Stimulated activated CD4-positive, alpha-beta T cell treated with anti-CD3 and anti-CD28 coated beads, Interleukin-4, amount 100 ng/mL, for 48 hours (primary cell): ENCODE measurements around the gene EGLN1.
"Not testable (repeated sequence)": the region's sequence is repeated elsewhere in the genome, so short reads cannot be mapped to it uniquely, and the experiment has no call there.

Experiments used
- DNase-seq, 2 donors: peaks; one replicate each; pipeline ENCODE4 v3.0.0-alpha.2; 2020; ENCODE audit warnings: low read depth in 2 of 2

EGLN1 gene

GRCh38 chr1:231421971-231422797 is at the start of gene EGLN1:
Gene EGLN1, minus strand, starts transcription at chr1:231422287. Its CDS starts 399 bp downstream, at chr1:231421888.
- peak; percentile 68 to 80 for DNase-seq

GRCh38 chr1:231471500-231471899 is 49.4 kb upstream of the EGLN1 start:
- not testable (repeated sequence) for DNase-seq

GRCh38 chr1:231471027-231471426 is 48.9 kb upstream of the EGLN1 start:
- not testable (repeated sequence) for DNase-seq

GRCh38 chr1:231467986-231468385 is 45.9 kb upstream of the EGLN1 start:
- no peak for DNase-seq

GRCh38 chr1:231465051-231465450 is 43.0 kb upstream of the EGLN1 start:
- DNase-seq = no peak

GRCh38 chr1:231463541-231463940 is 41.5 kb upstream of the EGLN1 start:
- no peak for DNase-seq

GRCh38 chr1:231460614-231461013 is 38.5 kb upstream of the EGLN1 start:
- DNase-seq = peak; percentile 5 to 46

GRCh38 chr1:231459438-231459837 is 37.4 kb upstream of the EGLN1 start:
- not testable (repeated sequence) for DNase-seq

- not testable (repeated sequence) for DNase-seq
Measured at GRCh38 chr1:231457956-231458355, 35.9 kb upstream of the EGLN1 start.

- not testable (repeated sequence) for DNase-seq
Measured at GRCh38 chr1:231454133-231454532, 32.0 kb upstream of the EGLN1 start.

- no peak for DNase-seq
Measured at GRCh38 chr1:231446138-231446537, 24.1 kb upstream of the EGLN1 start.

GRCh38 chr1:231444059-231444458 is 22.0 kb upstream of the EGLN1 start:
- no peak for DNase-seq

- no peak for DNase-seq
Measured at GRCh38 chr1:231443363-231443762, 21.3 kb upstream of the EGLN1 start.

GRCh38 chr1:231442735-231443134 is 20.6 kb upstream of the EGLN1 start:
- no peak for DNase-seq

- DNase-seq = no peak
Measured at GRCh38 chr1:231432996-231433395, 10.9 kb upstream of the EGLN1 start.

GRCh38 chr1:231431665-231432415 is 9.8 kb upstream of the EGLN1 start:
- DNase-seq = no peak

- not testable (repeated sequence) for DNase-seq
Measured at GRCh38 chr1:231430678-231431352, 8.7 kb upstream of the EGLN1 start.

GRCh38 chr1:231428377-231428776 is 6.3 kb upstream of the EGLN1 start:
- no peak for DNase-seq

- DNase-seq = no peak
Measured at GRCh38 chr1:231424950-231425805, 3.1 kb upstream of the EGLN1 start.

GRCh38 chr1:231423648-231424047 is 1.6 kb upstream of the EGLN1 start:
- no peak for DNase-seq

- no peak for DNase-seq
Measured at GRCh38 chr1:231422798-231423309, 767 bp upstream of the EGLN1 start.
